Measurements from ENCODE around the gene PSME2. TPM values are rescaled to one million over a fixed set of nuclear protein-coding genes. Genes with fewer than 3 reads are reported as not detected.

PSME2 gene
- total and polyA plus RNA-seq, 2 of the 13 experiments (the other 11 are each of a cell fraction or from before 2014, with no cell fraction given): 332 to 716 TPM

- no peak for TF ChIP-seq THAP8 (CRISPR knock-in tag; IDR thresholded peaks at IDR 0.05; ENCODE audit: borderline replicate concordance)
- TF ChIP-seq MEIS2 (CRISPR knock-in tag; IDR thresholded peaks at IDR 0.05): peak; percentile 27; the same call in 1 of the 2 replicates
- peak; percentile 60; the same call in 1 of the 2 replicates for TF ChIP-seq EED (CRISPR knock-in tag; IDR thresholded peaks at IDR 0.05)
- TF ChIP-seq ZNF772 (CRISPR knock-in tag; IDR thresholded peaks at IDR 0.05): no peak
- TF ChIP-seq IKZF5 (CRISPR knock-in tag; IDR thresholded peaks at IDR 0.05): no peak
- TF ChIP-seq ZNF331 (CRISPR knock-in tag; IDR thresholded peaks at IDR 0.05): no peak
- no peak for TF ChIP-seq ZNF263 (CRISPR knock-in tag; IDR thresholded peaks at IDR 0.05)
- TF ChIP-seq RXRA (CRISPR knock-in tag; IDR thresholded peaks at IDR 0.05): peak; percentile 15; the same call in 1 of the 2 replicates
- TF ChIP-seq RARA (CRISPR knock-in tag; IDR thresholded peaks at IDR 0.05): no peak
- TF ChIP-seq ARID3A (IDR thresholded peaks at IDR 0.05; ENCODE audit: low read depth, low read length): no peak
- no peak for TF ChIP-seq ZNF75D (CRISPR knock-in tag; IDR thresholded peaks at IDR 0.05; ENCODE audit: borderline replicate concordance)
- TF ChIP-seq ZNF230 (CRISPR knock-in tag; IDR thresholded peaks at IDR 0.05): no peak
- no peak for TF ChIP-seq ZNF570 (CRISPR knock-in tag; IDR thresholded peaks at IDR 0.05; ENCODE audit: borderline replicate concordance)
- no peak for TF ChIP-seq TSC22D2 (CRISPR knock-in tag; IDR thresholded peaks at IDR 0.05; ENCODE audit: borderline replicate concordance)
- TF ChIP-seq AHDC1 (CRISPR knock-in tag; IDR thresholded peaks at IDR 0.05; ENCODE audit: borderline replicate concordance): no peak
- TF ChIP-seq ZNF792 (CRISPR knock-in tag; IDR thresholded peaks at IDR 0.05): no peak
- no peak for TF ChIP-seq XBP1 (CRISPR knock-in tag; IDR thresholded peaks at IDR 0.05)
- no peak for TF ChIP-seq ZNF546 (CRISPR knock-in tag; conservative IDR thresholded peaks at IDR 0.05)
Measured at GRCh38 chr14:24098927-24099813, 47.2 kb downstream of the PSME2 start (continued).
